ENCODE measurements around the gene EXOSC10.
A peak's percentile ranks its signal among the peaks of the same experiment; 100 is the strongest.
"Not testable (repeated sequence)": the region's sequence is repeated elsewhere in the genome, so short reads cannot be mapped to it uniquely, and the experiment has no call there.

EXOSC10 gene

DNA sequence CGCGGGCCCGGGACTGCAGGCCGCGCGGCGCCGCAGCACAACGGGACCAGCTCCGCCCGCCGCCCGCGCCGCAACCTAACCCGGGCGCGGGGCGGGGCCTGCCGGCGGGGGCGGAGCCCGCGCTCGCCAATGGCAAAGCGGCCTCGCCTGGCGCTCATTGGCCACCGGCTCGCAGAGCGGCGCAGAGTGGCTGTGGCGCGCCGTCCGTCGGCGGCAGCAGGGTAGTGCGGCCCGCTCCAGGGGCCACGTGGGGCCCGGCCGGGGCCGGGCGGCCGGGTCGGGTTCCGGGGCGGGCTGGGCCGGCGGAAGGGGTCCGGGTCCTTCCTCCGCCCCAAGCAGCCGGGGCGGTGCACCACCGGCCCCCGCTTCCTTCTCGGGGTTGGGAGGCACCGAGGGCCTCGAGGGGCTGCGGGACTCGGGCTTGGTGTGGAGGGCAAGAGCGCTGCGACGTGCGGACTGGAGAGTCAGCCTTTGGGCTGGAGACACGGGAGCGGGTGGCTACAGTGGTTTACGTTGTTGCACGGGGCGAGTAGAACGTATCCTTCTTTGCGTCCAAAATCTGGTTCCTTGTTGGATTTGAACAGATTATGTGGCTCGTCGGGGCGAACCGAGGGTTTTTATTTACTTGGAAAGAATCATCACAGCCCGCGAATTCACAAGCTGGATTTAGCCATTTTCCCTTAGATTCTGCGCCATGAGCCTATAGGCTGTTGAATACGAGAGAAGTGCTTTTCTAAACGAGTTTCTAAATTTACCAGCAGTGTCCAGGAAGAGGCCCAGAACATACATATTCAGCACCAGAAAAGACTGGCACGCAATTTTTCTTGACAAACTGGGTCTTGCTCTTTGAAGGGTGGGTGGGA is 39.5 kb downstream of the EXOSC10 start, which contains the start of gene SRM:
TSS of gene SRM (minus strand) at position 51 of the 863 bp plus-strand sequence. CDS start 75 bp downstream, outside the sequence.
- DNase-seq, result peak; percentile 88

DNA sequence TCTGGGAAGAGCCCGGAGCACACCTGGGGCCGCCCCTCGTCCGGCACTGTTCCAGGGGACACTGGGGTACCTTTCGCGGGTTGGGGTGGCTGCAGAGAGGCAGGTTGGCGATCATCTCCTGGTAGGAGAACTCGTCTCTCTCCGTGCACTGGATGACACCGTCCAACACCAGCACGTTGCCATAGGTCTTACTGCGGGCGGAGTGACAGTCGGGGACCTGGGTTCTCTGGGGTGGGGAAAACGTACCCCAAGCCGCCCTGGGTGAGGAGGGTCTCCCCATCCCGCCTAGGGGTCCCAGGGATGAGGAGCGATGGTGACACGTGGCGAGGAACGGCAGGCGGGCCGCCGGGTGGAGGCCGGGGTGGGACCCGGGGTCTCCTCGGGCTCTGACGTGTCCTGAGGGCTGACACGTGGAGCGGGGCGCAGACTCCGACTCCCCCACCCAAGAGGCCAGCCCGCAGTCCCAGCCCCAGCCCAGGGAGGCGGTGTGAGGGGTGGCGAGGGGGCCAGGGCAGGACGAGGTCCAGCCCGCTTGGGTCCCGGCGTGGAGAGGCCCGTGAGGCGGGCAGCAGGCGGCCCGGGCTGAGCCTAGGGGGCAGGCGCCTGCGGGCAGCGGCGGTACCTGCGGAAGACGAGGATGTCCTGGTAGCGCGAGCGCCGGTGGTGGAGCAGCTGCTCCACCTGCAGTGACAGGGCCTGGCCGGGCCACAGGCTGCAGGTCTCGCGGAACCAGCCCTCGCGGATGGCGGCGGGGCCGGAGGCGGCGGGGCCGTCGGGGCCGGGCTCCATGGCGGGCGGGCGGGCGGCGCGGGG is 40.3 kb downstream of the EXOSC10 start:
- no peak for DNase-seq

- DNase-seq, result no peak
These were observed 41.0 kb downstream of the EXOSC10 start for GRCh38 chr1:11058595-11059154.

DNA sequence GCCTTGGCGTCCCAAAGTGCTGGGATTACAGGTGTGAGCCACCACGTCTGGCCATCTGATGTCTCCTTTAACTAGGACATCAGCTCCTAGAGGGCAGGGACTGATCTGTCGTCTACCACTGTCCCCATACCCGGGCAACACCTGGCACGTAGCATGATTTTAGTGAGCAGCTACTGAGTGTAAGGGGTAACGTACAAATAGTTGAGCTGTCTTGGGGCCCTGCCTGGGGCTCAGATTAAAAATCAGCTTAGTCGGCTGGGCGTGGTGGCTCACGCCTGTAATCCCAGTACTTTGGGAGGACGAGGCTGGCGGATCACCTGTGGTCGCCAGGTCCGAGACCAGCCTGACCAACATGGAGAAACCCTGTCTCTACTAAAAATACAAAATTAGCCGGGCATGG is 41.6 kb downstream of the EXOSC10 start:
- DNase-seq, result no peak

DNA sequence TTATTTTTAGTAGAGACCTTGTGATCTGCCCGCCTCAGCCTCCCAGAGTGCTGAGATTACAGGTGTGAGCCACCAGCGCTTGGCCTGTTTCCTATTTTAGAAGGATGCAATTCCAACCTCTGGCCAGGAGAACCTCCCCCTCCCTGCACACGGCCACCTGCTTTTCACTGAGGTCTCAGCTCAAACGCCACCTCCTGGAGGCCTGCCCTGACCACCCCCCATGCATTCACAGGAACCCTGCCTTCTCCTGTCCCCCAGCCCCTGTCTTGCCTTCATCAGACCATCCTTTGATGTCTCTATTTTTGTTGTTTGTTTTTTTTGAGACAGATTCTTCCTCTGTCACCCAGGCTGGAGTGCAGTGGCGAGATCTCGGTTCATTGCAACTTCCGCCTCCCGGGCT is 42.2 kb downstream of the EXOSC10 start:
- DNase-seq, result no peak

GRCh38 chr1:11056504-11056903 is 43.2 kb downstream of the EXOSC10 start:
- DNase-seq, result no peak

DNA sequence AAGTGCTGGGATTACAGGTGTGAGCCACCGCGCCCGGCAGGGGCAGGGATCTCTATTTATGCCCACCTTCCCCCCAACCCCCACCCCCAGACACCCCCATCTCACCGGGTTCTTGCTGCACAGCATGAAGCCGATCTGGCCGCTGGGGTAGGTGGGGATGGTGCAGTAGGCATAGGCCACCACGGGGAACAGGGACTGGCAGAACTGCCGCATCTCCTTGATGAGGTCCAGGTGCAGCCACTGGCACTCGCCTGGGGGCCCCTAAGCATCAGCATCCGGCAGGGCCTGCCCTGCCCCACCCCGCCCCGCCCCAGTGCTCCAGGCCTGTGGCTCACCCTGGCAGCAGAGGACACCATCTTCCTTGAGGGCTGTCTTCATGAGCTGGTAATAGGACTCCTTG is 44.0 kb downstream of the EXOSC10 start:
- DNase-seq, result no peak

DNA sequence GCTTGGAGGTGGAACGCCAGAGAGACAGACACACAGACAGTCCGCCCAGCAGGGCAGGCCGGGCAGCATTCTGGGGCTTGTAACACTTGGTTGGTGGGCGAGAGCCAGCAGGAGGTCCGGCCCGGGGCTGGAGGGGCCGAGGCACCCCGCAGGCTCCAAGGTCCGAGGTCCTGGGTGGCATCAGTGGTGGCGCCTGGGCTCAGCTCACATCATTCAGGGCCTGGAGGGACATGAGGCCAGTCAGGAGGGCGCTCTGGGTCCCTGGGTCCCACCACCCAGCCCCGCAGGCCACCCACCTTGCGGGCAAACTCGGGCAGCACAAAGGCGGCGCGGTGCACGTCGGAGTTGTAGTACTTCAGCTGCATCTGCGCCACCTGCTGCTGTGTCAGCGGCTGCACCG is 45.0 kb downstream of the EXOSC10 start:
- no peak for DNase-seq

DNA sequence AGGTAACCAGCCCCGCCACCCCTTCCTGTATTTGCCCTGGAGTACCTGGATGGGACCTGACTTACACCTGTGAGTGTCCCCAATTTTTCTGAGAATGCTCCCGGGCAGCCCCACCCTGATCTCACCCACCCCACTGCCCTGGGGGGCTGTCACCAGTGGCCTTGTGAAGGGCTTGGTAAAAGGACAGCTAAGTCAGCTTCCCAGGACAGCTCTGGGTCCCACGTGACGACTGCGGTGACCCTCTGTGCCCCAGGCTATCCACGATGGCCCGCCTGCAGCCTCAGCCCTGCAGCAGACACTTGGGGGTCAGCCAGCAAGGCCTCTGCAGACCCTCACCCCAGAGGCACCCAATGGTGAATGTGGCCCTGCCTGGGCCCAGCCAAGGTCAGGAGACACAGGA is 45.5 kb downstream of the EXOSC10 start:
- DNase-seq, result no peak

DNA sequence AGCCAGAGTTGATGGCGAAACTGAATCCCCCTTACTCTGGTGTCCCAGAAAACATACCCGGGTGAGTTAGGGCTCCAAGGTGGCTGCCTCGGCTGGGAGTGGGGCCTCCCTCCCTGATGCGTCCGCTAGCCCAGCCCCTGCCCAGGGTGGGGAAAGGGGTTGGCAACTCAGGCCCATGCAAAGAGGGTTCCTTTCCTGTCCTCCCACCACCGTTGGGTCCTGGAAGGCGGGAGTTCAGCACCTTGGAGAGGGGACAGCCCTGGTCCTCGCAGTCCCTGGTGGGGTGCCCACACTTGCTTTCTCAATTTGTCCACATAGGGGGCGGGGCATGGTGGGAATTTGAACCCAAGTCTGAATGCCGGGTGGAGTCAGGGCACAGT is 45.9 kb downstream of the EXOSC10 start:
- DNase-seq, result no peak

DNA sequence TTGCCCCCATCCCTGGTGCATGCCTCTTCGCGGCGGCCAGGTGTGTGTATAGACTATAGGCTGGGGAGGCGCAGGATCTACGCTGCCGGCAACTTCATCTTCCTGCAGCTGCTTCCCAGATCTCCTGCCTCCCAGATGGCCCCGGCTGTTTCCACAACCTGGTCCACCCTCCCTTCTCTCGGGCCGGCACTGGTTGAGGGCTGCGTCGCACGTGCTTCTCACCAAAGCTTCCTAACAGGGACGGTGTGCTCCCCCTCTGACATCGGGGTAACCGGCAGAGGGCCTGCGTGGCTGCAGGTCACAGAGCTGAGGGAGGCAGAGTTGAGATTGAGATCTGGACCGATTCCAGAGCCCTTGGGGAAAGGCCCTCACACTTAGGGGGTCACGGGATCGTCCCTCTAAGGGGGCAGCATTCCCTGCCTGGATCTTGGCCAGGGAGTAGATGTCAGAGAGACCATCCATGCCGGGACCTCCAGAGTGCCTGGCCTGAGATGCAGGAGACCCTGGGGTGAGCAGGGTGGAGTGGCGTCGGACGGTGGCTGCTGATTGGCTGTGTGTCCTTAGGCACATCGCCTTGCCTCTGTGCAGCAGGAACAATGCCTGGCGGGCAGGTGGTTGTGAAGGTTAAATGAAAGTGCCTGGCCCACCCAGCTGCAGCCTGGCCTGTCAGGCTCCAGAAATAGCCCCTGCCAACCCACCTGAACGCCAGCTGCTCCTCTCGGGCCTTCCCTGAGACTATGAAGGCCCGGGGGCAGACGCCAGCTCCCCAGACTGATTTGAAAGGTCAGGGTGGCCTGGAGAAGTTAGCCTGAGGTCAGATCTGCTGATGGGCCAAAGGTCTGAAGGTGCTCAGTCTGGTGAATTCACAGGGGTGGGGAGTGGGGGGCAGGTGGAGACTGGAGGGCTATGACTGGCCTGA is 46.6 kb downstream of the EXOSC10 start:
- DNase-seq, result no peak

DNA sequence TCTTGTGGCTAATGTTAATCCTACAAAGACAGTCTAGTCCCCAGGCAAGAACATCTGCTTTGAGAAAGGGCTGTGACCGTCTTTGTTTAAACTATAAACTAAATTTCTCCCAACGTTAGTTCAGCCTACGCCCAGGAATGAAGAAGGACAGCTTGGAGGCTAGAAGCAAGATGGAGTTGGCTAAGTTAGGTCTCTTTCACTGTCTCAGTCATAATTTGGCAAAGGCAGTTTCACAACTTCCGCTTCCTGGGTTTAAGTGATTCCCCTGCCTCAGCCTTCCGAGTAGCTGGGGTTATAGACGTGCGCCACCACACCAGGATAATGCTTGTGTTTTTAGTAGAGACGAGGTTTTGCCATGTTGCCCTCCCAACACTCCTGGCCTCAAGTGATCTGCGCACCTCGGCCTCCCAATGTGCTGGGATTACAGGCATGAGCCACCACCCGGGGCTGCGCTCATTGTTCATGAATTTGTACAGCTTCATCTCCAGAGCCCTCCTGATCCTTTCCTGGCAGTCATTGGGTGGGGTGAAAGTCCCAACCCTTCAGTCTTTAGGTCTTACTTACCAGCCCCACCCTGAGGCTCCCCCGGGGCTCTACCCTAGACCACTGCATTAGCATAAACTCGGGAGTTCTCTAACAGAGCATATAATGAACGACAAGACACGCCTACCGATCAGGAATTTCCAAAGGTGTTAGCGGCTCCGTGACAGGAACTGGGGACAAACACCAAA is 47.7 kb downstream of the EXOSC10 start:
- DNase-seq, result no peak

DNA sequence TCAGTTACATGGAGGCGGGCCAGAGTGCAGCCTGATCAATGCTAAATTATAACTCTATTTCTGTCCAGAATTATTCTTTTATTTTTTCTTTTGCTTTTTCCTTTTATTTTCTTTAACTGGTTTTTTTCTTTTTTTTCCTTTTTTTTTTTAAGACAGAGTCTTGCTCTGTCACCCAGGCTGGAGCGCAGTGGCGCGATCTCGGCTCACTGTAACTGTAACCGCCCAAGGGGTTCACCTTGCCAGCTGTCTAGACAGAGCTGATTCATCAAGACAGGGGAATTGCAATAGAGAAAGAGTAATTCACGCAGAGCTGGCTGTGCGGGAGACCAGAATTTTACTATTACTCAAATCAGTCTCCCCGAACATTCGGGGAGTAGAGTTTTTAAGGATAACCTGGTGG is 48.5 kb downstream of the EXOSC10 start:
- not testable (repeated sequence) for DNase-seq

DNA sequence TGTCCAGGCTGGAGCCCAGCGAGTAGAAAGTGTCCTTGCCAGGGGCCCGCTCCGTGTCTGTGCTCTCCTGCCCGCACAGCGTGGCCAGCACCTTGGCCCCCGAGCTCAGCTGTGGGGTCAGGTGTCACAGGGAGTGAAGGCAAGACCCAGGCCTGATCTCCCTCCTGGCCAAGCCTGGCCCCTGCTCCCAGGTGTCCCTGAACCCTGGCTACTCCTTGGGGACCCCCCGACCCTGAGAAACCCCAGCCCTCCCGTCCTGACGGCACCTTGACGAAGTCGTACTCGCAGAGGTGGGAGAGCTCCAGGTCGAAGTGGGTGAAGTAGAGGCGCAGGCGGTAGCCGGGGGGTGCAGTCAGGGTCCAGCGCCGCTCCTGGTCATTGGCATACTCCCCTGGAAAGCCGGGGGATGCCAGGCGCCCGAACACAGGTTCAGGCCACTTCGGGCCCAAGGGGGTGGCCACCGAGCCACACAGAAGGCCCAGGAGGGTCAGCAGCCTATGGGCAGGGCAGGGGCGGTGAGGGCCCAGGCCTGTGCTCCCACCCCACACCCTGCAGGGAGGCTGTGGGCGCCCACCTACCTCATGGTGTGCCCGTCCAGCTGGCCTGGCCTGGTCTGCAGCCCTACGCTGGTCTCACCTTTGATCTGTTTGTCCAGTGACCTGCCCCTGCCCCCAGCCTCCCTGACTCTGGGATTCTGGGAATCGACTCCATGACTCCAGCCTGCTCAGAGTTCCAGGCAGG is 52.9 kb downstream of the EXOSC10 start, which contains the start of gene MASP2:
TSS of gene MASP2 (minus strand) at position 615 of the 741 bp plus-strand sequence. CDS start at position 583, 32 bp downstream.
- DNase-seq, result no peak

DNA sequence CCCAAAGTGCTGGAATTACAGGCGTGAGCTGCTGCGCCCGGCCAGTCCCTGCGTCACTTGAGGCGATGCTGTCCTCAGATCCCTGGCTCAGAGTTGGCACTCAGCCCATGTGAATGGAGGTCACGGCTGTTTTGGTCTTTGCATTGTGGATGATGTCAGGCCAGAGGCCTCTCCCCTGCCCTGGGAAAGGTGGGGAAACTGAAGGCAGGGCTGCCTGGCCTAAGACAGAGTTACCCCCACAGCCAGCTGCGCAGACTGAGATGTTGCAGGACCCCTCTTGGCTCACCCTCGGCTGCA is 53.5 kb downstream of the EXOSC10 start:
- DNase-seq, result no peak

GRCh38 chr1:11045428-11046269 is 54.0 kb downstream of the EXOSC10 start:
- DNase-seq, result no peak

GRCh38 chr1:11044849-11045427 is 54.7 kb downstream of the EXOSC10 start:
- no peak for DNase-seq

DNA sequence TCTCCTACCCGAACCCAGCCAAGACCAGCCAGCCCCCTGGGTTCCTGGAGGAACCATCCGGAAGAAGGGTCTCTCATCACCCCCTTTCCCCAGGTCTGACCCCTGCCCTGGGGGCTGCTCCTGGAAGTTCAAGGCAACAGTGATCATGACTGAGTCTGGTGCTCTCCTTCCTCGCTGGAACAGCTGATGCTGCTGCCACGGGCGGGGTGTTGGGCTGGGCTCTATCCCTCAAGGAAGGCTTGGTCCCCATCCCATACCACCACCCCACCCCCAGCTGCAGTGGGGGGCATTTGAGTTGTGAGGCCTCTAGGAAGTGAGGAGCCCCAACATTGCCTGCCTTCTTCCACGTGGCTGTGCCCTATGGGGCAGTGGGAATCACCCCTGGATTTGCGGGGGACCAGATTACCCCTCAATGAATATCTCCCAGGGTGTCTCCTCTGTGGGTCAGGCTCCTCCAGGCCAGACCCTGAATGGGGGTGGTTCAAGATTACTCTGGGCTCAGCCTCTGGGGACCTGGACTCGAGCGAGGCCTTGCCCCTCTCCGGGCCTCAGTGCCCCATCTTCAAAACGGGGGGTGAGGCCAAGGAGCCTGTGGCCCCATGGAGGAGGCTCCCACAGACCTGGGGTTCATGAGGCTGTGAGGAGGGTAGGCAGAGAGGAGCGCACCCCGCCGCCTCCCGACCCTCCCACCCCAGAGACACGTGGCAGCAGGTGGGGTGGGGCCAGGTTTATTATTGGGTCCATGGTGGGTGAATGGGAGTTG is 55.4 kb downstream of the EXOSC10 start:
- no peak for DNase-seq

Data from CD4-positive, alpha-beta T cell treated with Interleukin-4 for 4 hours (primary cell).